Measurements from ENCODE around the gene PRDM2. TPM values are rescaled to one million over a fixed set of nuclear protein-coding genes. Genes with fewer than 3 reads are reported as not detected.

PRDM2 gene
- total and polyA plus RNA-seq, 2 experiments from 2014 or later = 11.5 to 18.6 TPM

GRCh38 chr1:13830616-13831280, 130.8 kb downstream of the PRDM2 start:
- no peaks in the 10 kb centered on the region for H3K79me2 ChIP-seq
- no peaks in the 10 kb centered on the region for H4K20me1 ChIP-seq (ENCODE audit: insufficient read depth, poor library complexity, severe bottlenecking)

GRCh38 chr1:13832100-13832499, 132.1 kb downstream of the PRDM2 start:
- 83% methylated on average over 4 of the region's 4 CpGs for WGBS (ENCODE audit: low lambda C conversion rate, missing lambda C conversion rate)

More at GRCh38 chr1:13830616-13831280, 130.8 kb downstream of the PRDM2 start:
- 81% methylated on average over 6 of the region's 6 CpGs for WGBS (ENCODE audit: low lambda C conversion rate, missing lambda C conversion rate)
- Histone ChIP-seq H3K4me3 (no peak overlapping the region), H3K9me2 (replicated peaks; ENCODE audit: insufficient read depth) (no peaks in the 10 kb centered on the region), H3K36me3 (replicated peaks; ENCODE audit: insufficient read depth, low read depth) (no peaks in the 10 kb centered on the region), H3K27ac (no peak overlapping the region), H3K27me3 (no peaks in the 10 kb centered on the region), H3K4me2 (no peak overlapping the region), H2AFZ (no peak overlapping the region), H3K4me1 (ENCODE audit: insufficient read depth) (peaks cover 7% of the 10 kb centered on the region), H3K9me3 (ENCODE audit: low read depth) (no peaks in the 10 kb centered on the region)
- TF ChIP-seq, protein P1, sequence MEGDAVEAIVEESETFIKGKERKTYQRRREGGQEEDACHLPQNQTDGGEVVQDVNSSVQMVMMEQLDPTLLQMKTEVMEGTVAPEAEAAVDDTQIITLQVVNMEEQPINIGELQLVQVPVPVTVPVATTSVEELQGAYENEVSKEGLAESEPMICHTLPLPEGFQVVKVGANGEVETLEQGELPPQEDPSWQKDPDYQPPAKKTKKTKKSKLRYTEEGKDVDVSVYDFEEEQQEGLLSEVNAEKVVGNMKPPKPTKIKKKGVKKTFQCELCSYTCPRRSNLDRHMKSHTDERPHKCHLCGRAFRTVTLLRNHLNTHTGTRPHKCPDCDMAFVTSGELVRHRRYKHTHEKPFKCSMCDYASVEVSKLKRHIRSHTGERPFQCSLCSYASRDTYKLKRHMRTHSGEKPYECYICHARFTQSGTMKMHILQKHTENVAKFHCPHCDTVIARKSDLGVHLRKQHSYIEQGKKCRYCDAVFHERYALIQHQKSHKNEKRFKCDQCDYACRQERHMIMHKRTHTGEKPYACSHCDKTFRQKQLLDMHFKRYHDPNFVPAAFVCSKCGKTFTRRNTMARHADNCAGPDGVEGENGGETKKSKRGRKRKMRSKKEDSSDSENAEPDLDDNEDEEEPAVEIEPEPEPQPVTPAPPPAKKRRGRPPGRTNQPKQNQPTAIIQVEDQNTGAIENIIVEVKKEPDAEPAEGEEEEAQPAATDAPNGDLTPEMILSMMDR (IDR thresholded peaks at IDR 0.05; ENCODE audit: poor library complexity) = no peak
- TF ChIP-seq EZH2phosphoT487 (IDR thresholded peaks at IDR 0.05; ENCODE audit: low read depth, severe bottlenecking, unreplicated experiment) = no peak
- TF ChIP-seq EZH2 (IDR thresholded peaks at IDR 0.05; ENCODE audit: borderline replicate concordance) = no peak
- no peak for DNase-seq (ENCODE audit: low spot score)

DNA sequence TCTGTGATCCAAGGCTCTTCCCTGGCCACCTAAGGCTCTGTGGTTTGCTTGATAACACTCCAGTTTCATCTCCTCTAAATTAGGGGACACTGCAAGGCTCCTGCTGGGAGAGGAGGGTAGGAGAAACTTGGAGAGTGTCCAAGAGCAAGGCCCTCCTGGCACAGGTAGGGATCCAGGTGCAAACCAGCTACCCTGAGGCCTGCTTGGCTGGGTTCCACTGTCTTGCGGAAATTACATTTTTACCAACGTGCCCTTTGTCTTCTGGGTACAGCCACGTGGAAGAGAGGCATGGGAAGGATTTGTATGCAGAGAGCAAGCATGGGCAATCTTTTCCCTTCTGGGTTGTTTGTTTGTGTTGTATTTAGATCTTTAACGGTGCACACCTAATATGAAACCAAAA, 132.5 kb downstream of the PRDM2 start:
- no peak overlapping the region for H3K4me2 ChIP-seq
- no peaks in the 10 kb centered on the region for H3K9me2 ChIP-seq (replicated peaks; ENCODE audit: insufficient read depth)
- peaks cover 3% of the 10 kb centered on the region for H3K4me1 ChIP-seq (ENCODE audit: insufficient read depth)
- no peaks in the 10 kb centered on the region for H3K79me2 ChIP-seq
- no peaks in the 10 kb centered on the region for H4K20me1 ChIP-seq (ENCODE audit: insufficient read depth, poor library complexity, severe bottlenecking)
- no peak overlapping the region for H3K27ac ChIP-seq
- H3K36me3 ChIP-seq (replicated peaks; ENCODE audit: insufficient read depth, low read depth) = no peaks in the 10 kb centered on the region
- no peak for DNase-seq (ENCODE audit: low spot score)
- H3K9me3 ChIP-seq (ENCODE audit: low read depth) = no peaks in the 10 kb centered on the region
- no peak for TF ChIP-seq EZH2 (IDR thresholded peaks at IDR 0.05; ENCODE audit: borderline replicate concordance)
- TF ChIP-seq EZH2phosphoT487 (IDR thresholded peaks at IDR 0.05; ENCODE audit: low read depth, severe bottlenecking, unreplicated experiment) = no peak
- TF ChIP-seq, protein P1 (IDR thresholded peaks at IDR 0.05; ENCODE audit: poor library complexity) = no peak
- no peaks in the 10 kb centered on the region for H3K27me3 ChIP-seq
- H2AFZ ChIP-seq = no peak overlapping the region
- WGBS (ENCODE audit: low lambda C conversion rate, missing lambda C conversion rate) = 88% methylated on average over 4 of the region's 4 CpGs
- no peak overlapping the region for H3K4me3 ChIP-seq

More at GRCh38 chr1:13832100-13832499, 132.1 kb downstream of the PRDM2 start:
- H3K9me3 ChIP-seq (ENCODE audit: low read depth) = no peaks in the 10 kb centered on the region
- no peaks in the 10 kb centered on the region for H3K9me2 ChIP-seq (replicated peaks; ENCODE audit: insufficient read depth)
- no peak overlapping the region for H2AFZ ChIP-seq
- H3K4me2 ChIP-seq = no peak overlapping the region
- peaks cover 3% of the 10 kb centered on the region for H3K4me1 ChIP-seq (ENCODE audit: insufficient read depth)
- H3K79me2 ChIP-seq = no peaks in the 10 kb centered on the region
- TF ChIP-seq EZH2 (IDR thresholded peaks at IDR 0.05; ENCODE audit: borderline replicate concordance) = no peak
- TF ChIP-seq EZH2phosphoT487 (IDR thresholded peaks at IDR 0.05; ENCODE audit: low read depth, severe bottlenecking, unreplicated experiment) = no peak
- TF ChIP-seq, protein P1 (IDR thresholded peaks at IDR 0.05; ENCODE audit: poor library complexity) = no peak
- H3K4me3 ChIP-seq = no peak overlapping the region
- no peaks in the 10 kb centered on the region for H3K27me3 ChIP-seq
- H4K20me1 ChIP-seq (ENCODE audit: insufficient read depth, poor library complexity, severe bottlenecking) = no peaks in the 10 kb centered on the region
- H3K27ac ChIP-seq = no peak overlapping the region
- no peaks in the 10 kb centered on the region for H3K36me3 ChIP-seq (replicated peaks; ENCODE audit: insufficient read depth, low read depth)
- DNase-seq (ENCODE audit: low spot score) = no peak
